ENCODE data around the gene PRRG2. TPM values are rescaled to one million over a fixed set of nuclear protein-coding genes. Genes with fewer than 3 reads are reported as not detected.

PRRG2 gene
- total RNA-seq, 5 donors from 2014 or later (not counting 1 experiment from before 2014, with no cell fraction given), result 0.37 to 1.7 (median 1.2) TPM

DNA sequence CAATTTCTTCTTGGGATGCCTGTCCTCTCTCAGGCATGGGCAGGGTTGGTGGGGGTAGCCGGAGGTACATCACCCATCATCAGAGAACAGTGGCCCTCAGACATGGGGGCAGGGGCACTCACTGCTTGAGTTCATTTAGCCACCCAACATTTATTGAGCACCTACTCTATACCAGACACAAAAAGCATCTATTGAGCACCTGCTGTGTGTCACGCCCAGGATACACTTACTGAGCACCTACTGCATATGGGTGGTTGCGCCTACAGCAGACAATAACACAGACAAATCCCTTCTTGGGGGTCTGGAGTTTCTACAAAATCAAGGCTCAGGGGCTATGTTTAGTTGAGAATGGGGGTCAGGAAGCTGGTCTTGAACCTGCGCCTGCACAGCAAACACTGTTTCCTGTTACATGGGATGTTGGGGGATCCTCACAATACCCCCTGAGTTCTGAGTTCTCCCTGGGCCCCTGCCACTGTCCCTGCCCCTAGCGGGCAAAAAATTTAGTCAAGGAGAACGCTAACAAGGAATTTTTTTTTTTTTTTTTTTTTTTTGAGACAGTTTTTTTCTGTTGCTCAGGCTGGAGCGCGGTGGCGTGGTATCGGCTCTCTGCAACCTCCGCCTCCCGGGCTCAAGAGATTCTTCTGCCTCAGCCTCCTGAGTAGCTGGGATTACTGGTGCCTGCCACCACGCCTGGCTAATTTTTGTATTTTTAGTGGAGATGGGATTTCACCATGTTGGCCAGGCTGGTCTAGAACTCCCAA is 41.7 kb upstream of the PRRG2 start:
- CTCF ChIA-PET, result interaction anchor here in 1 of 2 donors (0.5 to 0.7 kb wide), 2 partner anchors 201 to 387 kb away, joined by 5 to 8 read pairs; no protein-coding TSS in a partner anchor
- Mint-ChIP-seq H3K4me1 (peaks cover 16 to 21% (median 18%) of the 10 kb centered on the region in 3 donors), H3K36me3 (peaks cover 6% of the 10 kb centered on the region), H3K27ac (no peak overlapping the region), H3K27me3 (no peaks in the 10 kb centered on the region), H3K9me3 (no peaks in the 10 kb centered on the region), H3K4me3 (no peak overlapping the region)
- Histone ChIP-seq H3K4me3 (ENCODE audit: control insufficient read depth in 1 of 2, extremely low read depth in 1 of 2, low read length in 1 of 2) (no peak overlapping the region), H3K4me1 (ENCODE audit: control insufficient read depth in 1 of 2, extremely low read depth in 1 of 2, insufficient read depth in 2 of 2, low read length in 2 of 2) (peaks cover 13 to 20% of the 10 kb centered on the region in 2 experiments), H3K36me3 (ENCODE audit: control insufficient read depth in 2 of 2, extremely low read depth in 1 of 2, insufficient read depth in 1 of 2, low read length in 1 of 2) (no peaks in the 10 kb centered on the region), H3K27me3 (replicated peaks in 1 of 2; ENCODE audit: control insufficient read depth in 2 of 2, extremely low read depth in 1 of 2, insufficient read depth in 2 of 2, low read length in 1 of 2) (no peaks in the 10 kb centered on the region), H3K9me3 (no peaks in the 10 kb centered on the region), H3K27ac (ENCODE audit: low read length) (no peak overlapping the region)
- no peak for DNase-seq
- 93% methylated on average over 9 of the region's 13 CpGs for WGBS (ENCODE audit: insufficient coverage)
- POLR2A ChIA-PET, result no interaction called here
- no peak for ATAC-seq (replicated peaks in 1 of 4)

DNA sequence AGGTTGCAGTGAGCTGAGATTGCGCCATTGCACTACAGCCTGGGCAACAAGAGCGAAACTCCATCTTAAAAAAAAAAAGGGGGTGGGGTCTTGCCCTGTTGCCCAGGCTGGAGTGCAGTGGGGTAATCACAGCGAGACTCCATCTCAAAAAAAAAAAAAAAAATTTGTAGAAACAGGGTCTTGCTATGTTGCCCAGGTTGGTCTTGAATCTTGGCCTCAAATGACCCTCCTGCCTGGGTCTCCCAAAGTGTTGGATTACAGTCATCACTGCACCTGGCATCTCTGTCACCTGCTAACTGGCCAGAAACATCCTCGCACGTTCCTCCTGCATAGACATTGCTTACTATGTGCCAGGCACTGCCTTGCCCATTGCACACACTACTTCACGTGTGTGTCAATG is 39.2 kb upstream of the PRRG2 start:
- ChIA-PET POLR2A (no interaction called here), CTCF (interaction anchor here in 1 of 2 donors (0.6 kb wide), 1 partner anchor 23 kb away, joined by 5 read pairs; no protein-coding TSS in a partner anchor)
- DNase-seq (no peak), ATAC-seq (replicated peaks in 1 of 4) (no peak)
- no peak overlapping the region for H3K4me3 ChIP-seq (ENCODE audit: control insufficient read depth in 1 of 2, extremely low read depth in 1 of 2, low read length in 1 of 2)
- 94% methylated on average over 4 of the region's 6 CpGs for WGBS (ENCODE audit: insufficient coverage)
- H3K4me1 Mint-ChIP-seq, result peaks cover 7 to 16% (median 13%) of the 10 kb centered on the region in 3 donors
- no peaks in the 10 kb centered on the region for H3K27me3 Mint-ChIP-seq
- no peaks in the 10 kb centered on the region for H3K27me3 ChIP-seq (replicated peaks in 1 of 2; ENCODE audit: control insufficient read depth in 2 of 2, extremely low read depth in 1 of 2, insufficient read depth in 2 of 2, low read length in 1 of 2)
- peaks cover 6% of the 10 kb centered on the region for H3K36me3 Mint-ChIP-seq
- peaks cover 8 to 16% of the 10 kb centered on the region in 2 experiments for H3K4me1 ChIP-seq (ENCODE audit: control insufficient read depth in 1 of 2, extremely low read depth in 1 of 2, insufficient read depth in 2 of 2, low read length in 2 of 2)
- no peak overlapping the region for H3K4me3 Mint-ChIP-seq
- no peaks in the 10 kb centered on the region for H3K9me3 Mint-ChIP-seq
- H3K27ac Mint-ChIP-seq, result no peak overlapping the region
- H3K9me3 ChIP-seq, result no peaks in the 10 kb centered on the region
- H3K27ac ChIP-seq (ENCODE audit: low read length), result no peak overlapping the region
- H3K36me3 ChIP-seq (ENCODE audit: control insufficient read depth in 2 of 2, extremely low read depth in 1 of 2, insufficient read depth in 1 of 2, low read length in 1 of 2), result no peaks in the 10 kb centered on the region

DNA sequence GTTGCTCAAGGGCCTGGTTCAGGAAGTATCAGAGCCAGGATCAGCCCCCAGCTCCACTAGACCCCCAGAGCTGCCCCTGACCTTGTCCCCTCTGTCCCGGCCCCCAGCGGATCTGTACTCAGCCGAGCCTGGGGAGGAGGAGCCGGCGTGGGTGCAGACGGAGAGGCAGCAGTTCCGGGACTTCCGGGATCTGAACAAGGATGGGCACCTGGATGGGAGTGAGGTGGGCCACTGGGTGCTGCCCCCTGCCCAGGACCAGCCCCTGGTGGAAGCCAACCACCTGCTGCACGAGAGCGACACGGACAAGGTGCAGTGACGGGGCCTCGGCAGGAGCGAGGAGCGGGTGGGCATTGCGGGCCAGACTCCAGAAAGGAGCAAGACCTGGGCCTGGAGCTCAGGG is 38.7 kb upstream of the PRRG2 start:
- Mint-ChIP-seq H3K27ac (no peak overlapping the region), H3K4me1 (peaks cover 12 to 21% (median 18%) of the 10 kb centered on the region in 3 donors), H3K4me3 (no peak overlapping the region), H3K36me3 (peaks cover 6% of the 10 kb centered on the region), H3K9me3 (no peaks in the 10 kb centered on the region), H3K27me3 (no peaks in the 10 kb centered on the region)
- DNase-seq, result no peak
- no peaks in the 10 kb centered on the region for H3K36me3 ChIP-seq (ENCODE audit: control insufficient read depth in 2 of 2, extremely low read depth in 1 of 2, insufficient read depth in 1 of 2, low read length in 1 of 2)
- WGBS (ENCODE audit: insufficient coverage), result 97% methylated on average over 10 of the region's 16 CpGs
- peaks cover 13 to 19% of the 10 kb centered on the region in 2 experiments for H3K4me1 ChIP-seq (ENCODE audit: control insufficient read depth in 1 of 2, extremely low read depth in 1 of 2, insufficient read depth in 2 of 2, low read length in 2 of 2)
- H3K27me3 ChIP-seq (replicated peaks in 1 of 2; ENCODE audit: control insufficient read depth in 2 of 2, extremely low read depth in 1 of 2, insufficient read depth in 2 of 2, low read length in 1 of 2), result no peaks in the 10 kb centered on the region
- CTCF ChIA-PET, result no interaction called here
- no peak overlapping the region for H3K27ac ChIP-seq (ENCODE audit: low read length)
- no peak for ATAC-seq (replicated peaks in 1 of 4)
- no peak overlapping the region for H3K4me3 ChIP-seq (ENCODE audit: control insufficient read depth in 1 of 2, extremely low read depth in 1 of 2, low read length in 1 of 2)
- POLR2A ChIA-PET, result no interaction called here
- H3K9me3 ChIP-seq, result no peaks in the 10 kb centered on the region

DNA sequence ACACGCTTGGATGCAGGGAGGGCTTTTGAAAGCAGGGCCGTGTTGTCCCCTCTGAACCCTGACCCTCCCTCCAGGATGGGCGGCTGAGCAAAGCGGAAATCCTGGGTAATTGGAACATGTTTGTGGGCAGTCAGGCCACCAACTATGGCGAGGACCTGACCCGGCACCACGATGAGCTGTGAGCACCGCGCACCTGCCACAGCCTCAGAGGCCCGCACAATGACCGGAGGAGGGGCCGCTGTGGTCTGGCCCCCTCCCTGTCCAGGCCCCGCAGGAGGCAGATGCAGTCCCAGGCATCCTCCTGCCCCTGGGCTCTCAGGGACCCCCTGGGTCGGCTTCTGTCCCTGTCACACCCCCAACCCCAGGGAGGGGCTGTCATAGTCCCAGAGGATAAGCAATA is 38.1 kb upstream of the PRRG2 start:
- Mint-ChIP-seq H3K9me3 (no peaks in the 10 kb centered on the region), H3K4me1 (peaks cover 13 to 24% (median 20%) of the 10 kb centered on the region in 3 donors), H3K36me3 (peaks cover 6% of the 10 kb centered on the region), H3K27ac (no peak overlapping the region), H3K4me3 (no peak overlapping the region), H3K27me3 (no peaks in the 10 kb centered on the region)
- ChIA-PET CTCF (interaction anchor here in 1 of 2 donors (0.7 kb wide), 1 partner anchor 33 kb away, joined by 3 read pairs; no protein-coding TSS in a partner anchor), POLR2A (no interaction called here)
- H3K9me3 ChIP-seq, result no peaks in the 10 kb centered on the region
- 85% methylated on average over 10 of the region's 14 CpGs for WGBS (ENCODE audit: insufficient coverage)
- H3K27ac ChIP-seq (ENCODE audit: low read length), result no peak overlapping the region
- DNase-seq (no peak), ATAC-seq (replicated peaks in 1 of 4) (no peak)
- H3K4me1 ChIP-seq (ENCODE audit: control insufficient read depth in 1 of 2, extremely low read depth in 1 of 2, insufficient read depth in 2 of 2, low read length in 2 of 2), result peaks cover 13 to 23% of the 10 kb centered on the region in 2 experiments
- H3K36me3 ChIP-seq (ENCODE audit: control insufficient read depth in 2 of 2, extremely low read depth in 1 of 2, insufficient read depth in 1 of 2, low read length in 1 of 2), result no peaks in the 10 kb centered on the region
- H3K27me3 ChIP-seq (replicated peaks in 1 of 2; ENCODE audit: control insufficient read depth in 2 of 2, extremely low read depth in 1 of 2, insufficient read depth in 2 of 2, low read length in 1 of 2), result no peaks in the 10 kb centered on the region
- H3K4me3 ChIP-seq (ENCODE audit: control insufficient read depth in 1 of 2, extremely low read depth in 1 of 2, low read length in 1 of 2), result no peak overlapping the region

DNA sequence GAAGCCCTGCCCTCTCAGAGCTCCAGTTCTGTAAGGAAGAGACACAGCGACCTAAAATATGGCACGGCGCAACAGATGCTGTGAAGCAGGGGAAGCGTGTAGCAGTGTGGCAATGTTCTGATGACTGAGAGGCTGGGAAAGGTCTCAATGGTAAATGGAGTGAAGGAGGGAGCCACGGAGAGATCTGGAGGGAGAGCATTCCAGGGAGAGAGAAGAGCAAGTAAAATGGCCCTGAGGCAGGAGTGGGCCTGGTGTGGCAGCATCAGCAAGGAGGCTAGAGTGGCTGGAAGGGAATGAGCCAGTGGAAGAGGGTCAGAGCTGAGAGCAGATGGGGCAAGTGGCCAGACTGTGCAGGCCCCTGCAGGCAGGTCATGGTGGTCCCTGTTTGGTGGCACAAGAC is 37.0 kb upstream of the PRRG2 start:
- no peak overlapping the region for H3K27ac ChIP-seq (ENCODE audit: low read length)
- Mint-ChIP-seq H3K4me1 (peaks cover 20 to 35% (median 30%) of the 10 kb centered on the region in 3 donors), H3K27ac (peak overlapping the region; percentile 62 to 66), H3K36me3 (peaks cover 6% of the 10 kb centered on the region), H3K27me3 (no peaks in the 10 kb centered on the region), H3K9me3 (no peaks in the 10 kb centered on the region), H3K4me3 (peak overlapping the region in 1 of 3 donors; percentile 2)
- CTCF ChIA-PET, result interaction anchor here in 1 of 2 donors (0.7 kb wide), 1 partner anchor 10 kb away, joined by 3 read pairs; no protein-coding TSS in a partner anchor
- no peaks in the 10 kb centered on the region for H3K9me3 ChIP-seq
- H3K4me1 ChIP-seq (ENCODE audit: control insufficient read depth in 1 of 2, extremely low read depth in 1 of 2, insufficient read depth in 2 of 2, low read length in 2 of 2), result peaks cover 22 to 35% of the 10 kb centered on the region in 2 experiments
- no peaks in the 10 kb centered on the region for H3K27me3 ChIP-seq (replicated peaks in 1 of 2; ENCODE audit: control insufficient read depth in 2 of 2, extremely low read depth in 1 of 2, insufficient read depth in 2 of 2, low read length in 1 of 2)
- ATAC-seq (replicated peaks in 1 of 4) (peak in 1 of 4 experiments; percentile 22), DNase-seq (no peak)
- H3K36me3 ChIP-seq (ENCODE audit: control insufficient read depth in 2 of 2, extremely low read depth in 1 of 2, insufficient read depth in 1 of 2, low read length in 1 of 2), result no peaks in the 10 kb centered on the region
- 67% methylated on average over 5 of the region's 5 CpGs for WGBS (ENCODE audit: insufficient coverage)
- POLR2A ChIA-PET, result no interaction called here
- H3K4me3 ChIP-seq (ENCODE audit: control insufficient read depth in 1 of 2, extremely low read depth in 1 of 2, low read length in 1 of 2), result no peak overlapping the region

DNA sequence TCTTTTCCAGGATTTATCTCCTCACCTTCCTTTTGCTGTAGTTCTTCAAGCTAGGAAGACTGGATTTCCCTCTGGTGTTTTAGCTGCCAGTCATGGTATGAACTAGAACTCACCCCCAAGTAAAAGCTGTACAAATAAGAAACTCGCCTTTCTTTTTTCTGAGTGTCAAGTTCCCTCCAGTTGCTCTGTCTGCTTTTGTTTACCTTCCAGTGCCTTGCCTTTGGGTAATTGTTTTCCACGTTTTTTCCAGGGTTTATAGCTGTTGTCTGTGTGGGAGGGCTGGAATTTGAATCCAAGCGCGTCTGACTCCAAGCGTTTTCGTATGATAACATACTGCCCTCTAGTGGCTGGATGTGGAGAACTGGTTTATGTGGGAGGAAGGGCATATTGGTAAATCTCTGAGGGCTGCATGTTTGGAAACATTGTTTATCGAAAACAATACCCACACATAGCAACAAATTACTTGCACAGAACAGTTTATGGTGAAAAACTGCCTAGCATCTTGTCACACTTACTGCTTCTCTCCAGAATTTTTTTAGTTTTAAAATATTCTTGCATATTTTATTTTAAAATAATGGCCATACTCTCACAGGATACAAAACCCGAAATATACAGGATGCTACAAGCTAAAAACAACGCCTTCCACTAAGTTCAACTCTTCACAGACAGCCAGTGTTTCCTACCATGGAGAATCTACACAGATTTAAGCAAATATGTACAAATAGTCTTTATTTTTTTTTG is 34.1 kb upstream of the PRRG2 start:
- ATAC-seq (replicated peaks in 1 of 4), result peak; percentile 68 to 79 (median 71)
- Histone ChIP-seq H3K4me1 (ENCODE audit: control insufficient read depth in 1 of 2, extremely low read depth in 1 of 2, insufficient read depth in 2 of 2, low read length in 2 of 2) (peaks cover 34 to 62% of the 10 kb centered on the region in 2 experiments), H3K27me3 (replicated peaks in 1 of 2; ENCODE audit: control insufficient read depth in 2 of 2, extremely low read depth in 1 of 2, insufficient read depth in 2 of 2, low read length in 1 of 2) (no peaks in the 10 kb centered on the region), H3K9me3 (no peaks in the 10 kb centered on the region), H3K4me3 (ENCODE audit: control insufficient read depth in 1 of 2, extremely low read depth in 1 of 2, low read length in 1 of 2) (peak overlapping the region; percentile 20 to 51), H3K36me3 (ENCODE audit: control insufficient read depth in 2 of 2, extremely low read depth in 1 of 2, insufficient read depth in 1 of 2, low read length in 1 of 2) (no peaks in the 10 kb centered on the region), H3K27ac (ENCODE audit: low read length) (peak overlapping the region; percentile 6)
- H3K27me3 Mint-ChIP-seq, result no peaks in the 10 kb centered on the region
- no peaks in the 10 kb centered on the region for H3K9me3 Mint-ChIP-seq
- H3K27ac Mint-ChIP-seq, result peak overlapping the region; percentile 82 to 86
- DNase-seq, result peak in 24 of 35 experiments; percentile 34 to 91 (median 56)
- H3K4me3 Mint-ChIP-seq, result peak overlapping the region; percentile 62 to 78 (median 69)
- peaks cover 3% of the 10 kb centered on the region for H3K36me3 Mint-ChIP-seq
- CTCF ChIA-PET, result interaction anchor here (0.6 to 2.6 kb wide), 29 partner anchors 8 to 129 kb away, joined by 3 to 40 read pairs (median 4); partner anchors contain the start of genes FCGRT (in 1 of the 2), FLT3LG (in 1 of the 2) and RCN3 (in 1 of the 2)
- peaks cover 42 to 54% (median 45%) of the 10 kb centered on the region in 3 donors for H3K4me1 Mint-ChIP-seq
- 7% methylated on average over 3 of the region's 9 CpGs for WGBS (ENCODE audit: insufficient coverage)
- POLR2A ChIA-PET, result interaction anchor here (0.6 to 1.1 kb wide), 5 partner anchors 12 to 47 kb away, joined by 3 to 12 read pairs (median 3); partner anchors contain the start of gene PRR12 (in 1 of the 2)
